GM12878 (cell line): ENCODE results near the gene CC2D1A. TPM values are rescaled to one million over a fixed set of nuclear protein-coding genes. Genes with fewer than 3 reads are reported as not detected.

Source experiments
- CEBPB ChIP-seq, 2 experiments: fragments of 150-350 bp in 1 of 2; IDR thresholded peaks; 2 replicates each; pipeline ENCODE4 v1.6.1; 2012 to 2014; ENCODE audit warnings: low read depth in 2 of 2, low read length in 2 of 2, borderline replicate concordance in 1 of 2, inconsistent platforms in 1 of 2
- EGR1 ChIP-seq, 2 experiments: IDR thresholded peaks; 1 replicate in 1 of 2; 2 replicates in 1 of 2; pipeline ENCODE4 v1.6.1; 2011 to 2012; ENCODE audit warnings: low read depth in 2 of 2, low read length in 2 of 2, borderline replicate concordance in 1 of 2, mild to moderate bottlenecking in 1 of 2, moderate library complexity in 1 of 2
- NR2C1 ChIP-seq: fragments of 450-650 bp; IDR thresholded peaks from 2 replicates; pipeline ENCODE4 v1.6.1; 2017; ENCODE audit warnings: antibody characterized with exemption, mild to moderate bottlenecking, moderate library complexity
- RUNX3 ChIP-seq: IDR thresholded peaks from 2 replicates; pipeline ENCODE4 v1.6.1; 2012; ENCODE audit warnings: low read length, inconsistent platforms
- SIN3A ChIP-seq: IDR thresholded peaks from 2 replicates; pipeline ENCODE4 v1.6.1; 2012; ENCODE audit warnings: low read depth, low read length, improper control_type of control experiment
- SIX5 ChIP-seq: IDR thresholded peaks from 2 replicates; pipeline ENCODE4 v1.6.1; 2011; ENCODE audit warnings: mild to moderate bottlenecking, low read depth, low read length, moderate library complexity; ENCODE audit not compliant: severe bottlenecking
- SMAD1 ChIP-seq: fragments of 450-650 bp; IDR thresholded peaks from 2 replicates; pipeline ENCODE4 v1.6.1; 2018; ENCODE audit warnings: mild to moderate bottlenecking, low read depth; ENCODE audit not compliant: partially characterized antibody
- SMARCA5 ChIP-seq: fragments of 450-650 bp; IDR thresholded peaks from 2 replicates; pipeline ENCODE4 v1.6.1; 2017; ENCODE audit warnings: mild to moderate bottlenecking
- TARDBP ChIP-seq: IDR thresholded peaks from 2 replicates; pipeline ENCODE4 v1.6.1; 2016; ENCODE audit warnings: borderline replicate concordance
- WRNIP1 ChIP-seq: IDR thresholded peaks from 2 replicates; pipeline ENCODE4 v1.6.1; 2011; ENCODE audit warnings: low read depth, low read length, improper control_type of control experiment, borderline replicate concordance
- polyA plus RNA-seq, 11 experiments: library from polyadenylated mRNA; depleted of rRNA in 4 of 11; unstranded in 6 of 11; stranded (reverse) in 5 of 11; fragments of >200 nt; fragmentation: Nextera tagmentation in 4 of 11; fragmentation: Illumina TruSeq in 1 of 11; extraction: Ambion mirVana in 4 of 11; extraction: Trizol in 1 of 11; gene quantifications; 1 replicate in 1 of 11; 2 replicates in 10 of 11; pipeline versions ENCODE4 v1.2.1 to v1.2.3, GENCODE V29; 2011 to 2016; ENCODE audit warnings: inconsistent platforms in 2 of 11, missing spikeins in 2 of 11, low read depth in 1 of 11
- total RNA-seq, 4 experiments: library from RNA; depleted of rRNA in 3 of 4; stranded (reverse); fragments of >200 nt in 3 of 4; fragmentation: Illumina TruSeq in 1 of 4; extraction: Trizol in 1 of 4; gene quantifications; 2 replicates each; pipeline versions ENCODE4 v1.2.1 to v1.2.3, GENCODE V29; 2013 to 2021
- TF ChIP-seq, protein P1 (sequence below): fragments of 450-650 bp; conservative IDR thresholded peaks from 2 replicates; pipeline ENCODE4 v1.6.1; 2017; ENCODE audit warnings: mild to moderate bottlenecking, moderate library complexity
- TF ChIP-seq, protein P2 (sequence below), 3 experiments: IDR thresholded peaks in 2 of 3; conservative IDR thresholded peaks in 1 of 3; 2 replicates each; pipeline ENCODE4 v1.5.1; 2011; ENCODE audit warnings: low read depth in 3 of 3, low read length in 3 of 3, mild to moderate bottlenecking in 3 of 3, control low read depth in 2 of 3, moderate library complexity in 2 of 3, inconsistent platforms in 1 of 3, mixed read lengths in 1 of 3; ENCODE audit not compliant: control insufficient read depth in 2 of 3, insufficient read depth in 1 of 3; ENCODE audit errors: extremely low read depth in 1 of 3
- TF ChIP-seq, protein P3 (sequence below): fragments of 450-650 bp; IDR thresholded peaks from 2 replicates; pipeline ENCODE4 v1.6.1; 2017; ENCODE audit warnings: low read depth, mild to moderate bottlenecking, moderate library complexity
- TF ChIP-seq, protein P4 (sequence below): fragments of 150-350 bp; IDR thresholded peaks from 2 replicates; pipeline ENCODE4 v1.6.1; 2014; ENCODE audit warnings: mild to moderate bottlenecking, low read depth, low read length

CC2D1A gene
- total and polyA plus RNA-seq, 10 of the 15 experiments (the other 5 are each of a cell fraction or from before 2014, with no cell fraction given), result 0.13 to 36.1 (median 16.1) TPM

DNA sequence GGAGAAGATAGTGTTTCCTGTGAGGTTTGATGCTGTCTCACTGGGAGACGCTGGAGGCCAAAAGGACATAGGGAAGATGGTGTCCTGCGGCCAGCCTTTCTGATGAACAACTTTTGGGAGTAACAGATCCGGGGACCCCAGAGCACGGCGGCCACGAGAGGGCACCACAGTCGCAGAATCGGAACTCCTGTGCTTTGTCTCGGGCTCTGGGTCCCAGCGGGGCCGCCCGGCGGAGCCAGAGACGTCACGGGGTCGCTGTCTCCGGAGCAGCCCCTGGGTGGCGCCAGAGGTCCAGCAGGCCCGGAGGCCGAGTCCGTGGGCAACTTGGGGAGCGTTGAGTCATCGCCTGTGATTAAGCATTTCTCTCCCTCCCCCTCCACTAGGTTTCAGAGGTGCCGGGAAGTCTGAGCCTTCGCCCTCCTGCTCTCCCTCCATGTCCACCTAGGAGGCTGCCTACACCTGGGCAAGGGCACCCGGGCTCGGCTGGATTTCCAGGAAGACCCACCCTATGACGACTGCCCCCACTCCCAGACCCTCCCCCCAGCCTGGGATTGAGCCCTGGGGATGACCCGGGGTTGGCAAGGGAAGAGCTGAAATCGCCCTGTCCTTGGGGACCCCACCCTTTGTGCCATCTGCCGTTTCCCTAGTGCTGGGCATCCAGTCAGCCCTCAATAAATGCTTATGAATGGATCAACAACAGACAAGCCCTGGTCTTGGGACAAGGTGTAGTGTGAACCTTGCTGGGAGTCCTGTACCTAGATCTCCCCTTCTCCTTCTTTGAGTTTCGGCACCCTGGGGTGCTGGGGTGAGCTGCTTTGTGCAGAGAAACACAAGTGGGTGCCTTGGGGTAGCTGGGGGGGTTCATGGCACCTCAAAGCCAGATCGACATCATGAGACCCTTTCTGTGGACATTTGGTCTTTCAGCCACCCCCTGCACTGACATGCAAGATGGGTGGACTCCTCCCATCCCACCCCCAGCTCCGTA is 25.6 kb upstream of the CC2D1A start (continued):
- TF ChIP-seq, protein P1, sequence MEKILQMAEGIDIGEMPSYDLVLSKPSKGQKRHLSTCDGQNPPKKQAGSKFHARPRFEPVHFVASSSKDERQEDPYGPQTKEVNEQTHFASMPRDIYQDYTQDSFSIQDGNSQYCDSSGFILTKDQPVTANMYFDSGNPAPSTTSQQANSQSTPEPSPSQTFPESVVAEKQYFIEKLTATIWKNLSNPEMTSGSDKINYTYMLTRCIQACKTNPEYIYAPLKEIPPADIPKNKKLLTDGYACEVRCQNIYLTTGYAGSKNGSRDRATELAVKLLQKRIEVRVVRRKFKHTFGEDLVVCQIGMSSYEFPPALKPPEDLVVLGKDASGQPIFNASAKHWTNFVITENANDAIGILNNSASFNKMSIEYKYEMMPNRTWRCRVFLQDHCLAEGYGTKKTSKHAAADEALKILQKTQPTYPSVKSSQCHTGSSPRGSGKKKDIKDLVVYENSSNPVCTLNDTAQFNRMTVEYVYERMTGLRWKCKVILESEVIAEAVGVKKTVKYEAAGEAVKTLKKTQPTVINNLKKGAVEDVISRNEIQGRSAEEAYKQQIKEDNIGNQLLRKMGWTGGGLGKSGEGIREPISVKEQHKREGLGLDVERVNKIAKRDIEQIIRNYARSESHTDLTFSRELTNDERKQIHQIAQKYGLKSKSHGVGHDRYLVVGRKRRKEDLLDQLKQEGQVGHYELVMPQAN, result no peak
- TF ChIP-seq, protein P2, sequence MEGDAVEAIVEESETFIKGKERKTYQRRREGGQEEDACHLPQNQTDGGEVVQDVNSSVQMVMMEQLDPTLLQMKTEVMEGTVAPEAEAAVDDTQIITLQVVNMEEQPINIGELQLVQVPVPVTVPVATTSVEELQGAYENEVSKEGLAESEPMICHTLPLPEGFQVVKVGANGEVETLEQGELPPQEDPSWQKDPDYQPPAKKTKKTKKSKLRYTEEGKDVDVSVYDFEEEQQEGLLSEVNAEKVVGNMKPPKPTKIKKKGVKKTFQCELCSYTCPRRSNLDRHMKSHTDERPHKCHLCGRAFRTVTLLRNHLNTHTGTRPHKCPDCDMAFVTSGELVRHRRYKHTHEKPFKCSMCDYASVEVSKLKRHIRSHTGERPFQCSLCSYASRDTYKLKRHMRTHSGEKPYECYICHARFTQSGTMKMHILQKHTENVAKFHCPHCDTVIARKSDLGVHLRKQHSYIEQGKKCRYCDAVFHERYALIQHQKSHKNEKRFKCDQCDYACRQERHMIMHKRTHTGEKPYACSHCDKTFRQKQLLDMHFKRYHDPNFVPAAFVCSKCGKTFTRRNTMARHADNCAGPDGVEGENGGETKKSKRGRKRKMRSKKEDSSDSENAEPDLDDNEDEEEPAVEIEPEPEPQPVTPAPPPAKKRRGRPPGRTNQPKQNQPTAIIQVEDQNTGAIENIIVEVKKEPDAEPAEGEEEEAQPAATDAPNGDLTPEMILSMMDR (IDR thresholded peaks at IDR 0.05 in 2 of 3, conservative IDR thresholded peaks at IDR 0.05 in 1 of 3; ENCODE audit: control insufficient read depth in 2 of 3, extremely low read depth in 1 of 3, insufficient read depth in 1 of 3, low read depth in 3 of 3, low read length in 3 of 3), result peak; percentile 100; a peak in 5 of 6 replicates
- TF ChIP-seq WRNIP1, result no peak
- TF ChIP-seq RUNX3, result peak; percentile 48; the same call in 1 of the 2 replicates
- no peak for TF ChIP-seq SIX5
- TF ChIP-seq, protein P3, sequence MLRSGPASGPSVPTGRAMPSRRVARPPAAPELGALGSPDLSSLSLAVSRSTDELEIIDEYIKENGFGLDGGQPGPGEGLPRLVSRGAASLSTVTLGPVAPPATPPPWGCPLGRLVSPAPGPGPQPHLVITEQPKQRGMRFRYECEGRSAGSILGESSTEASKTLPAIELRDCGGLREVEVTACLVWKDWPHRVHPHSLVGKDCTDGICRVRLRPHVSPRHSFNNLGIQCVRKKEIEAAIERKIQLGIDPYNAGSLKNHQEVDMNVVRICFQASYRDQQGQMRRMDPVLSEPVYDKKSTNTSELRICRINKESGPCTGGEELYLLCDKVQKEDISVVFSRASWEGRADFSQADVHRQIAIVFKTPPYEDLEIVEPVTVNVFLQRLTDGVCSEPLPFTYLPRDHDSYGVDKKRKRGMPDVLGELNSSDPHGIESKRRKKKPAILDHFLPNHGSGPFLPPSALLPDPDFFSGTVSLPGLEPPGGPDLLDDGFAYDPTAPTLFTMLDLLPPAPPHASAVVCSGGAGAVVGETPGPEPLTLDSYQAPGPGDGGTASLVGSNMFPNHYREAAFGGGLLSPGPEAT, result no peak
- TF ChIP-seq TARDBP, result peak; percentile 44; the same call in 1 of the 2 replicates
- peak; percentile 95; the same call in 1 of the 2 replicates for TF ChIP-seq SMARCA5
- no peak for TF ChIP-seq EGR1 (IDR thresholded peaks at IDR 0.05; ENCODE audit: borderline replicate concordance in 1 of 2, low read depth in 2 of 2, low read length in 2 of 2)
- TF ChIP-seq SMAD1, result no peak
- TF ChIP-seq SIN3A, result no peak
- TF ChIP-seq NR2C1, result no peak
- TF ChIP-seq CEBPB (IDR thresholded peaks at IDR 0.05; ENCODE audit: borderline replicate concordance in 1 of 2, low read depth in 2 of 2, low read length in 2 of 2), result no peak
- TF ChIP-seq, protein P4, sequence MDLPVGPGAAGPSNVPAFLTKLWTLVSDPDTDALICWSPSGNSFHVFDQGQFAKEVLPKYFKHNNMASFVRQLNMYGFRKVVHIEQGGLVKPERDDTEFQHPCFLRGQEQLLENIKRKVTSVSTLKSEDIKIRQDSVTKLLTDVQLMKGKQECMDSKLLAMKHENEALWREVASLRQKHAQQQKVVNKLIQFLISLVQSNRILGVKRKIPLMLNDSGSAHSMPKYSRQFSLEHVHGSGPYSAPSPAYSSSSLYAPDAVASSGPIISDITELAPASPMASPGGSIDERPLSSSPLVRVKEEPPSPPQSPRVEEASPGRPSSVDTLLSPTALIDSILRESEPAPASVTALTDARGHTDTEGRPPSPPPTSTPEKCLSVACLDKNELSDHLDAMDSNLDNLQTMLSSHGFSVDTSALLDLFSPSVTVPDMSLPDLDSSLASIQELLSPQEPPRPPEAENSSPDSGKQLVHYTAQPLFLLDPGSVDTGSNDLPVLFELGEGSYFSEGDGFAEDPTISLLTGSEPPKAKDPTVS, result peak; percentile 54; the same call in 1 of the 2 replicates
